OCI-LY1 (cell line): Measurements from ENCODE around the gene SELPLG.
"Not testable (repeated sequence)": the region's sequence is repeated elsewhere in the genome, so short reads cannot be mapped to it uniquely, and the experiment has no call there.

ENCODE experiments used
- H2AFZ ChIP-seq: fragments of 200-600 bp; sonication (generic), shearing (Covaris generic); 2 replicates; pipeline ENCODE4 v1.6.0; 2014; ENCODE audit warnings: antibody characterized with exemption, mild to moderate bottlenecking, low read length
- H3F3A ChIP-seq: fragments of 200-600 bp; sonication (generic), shearing (Covaris generic); 2 replicates; pipeline ENCODE4 v1.6.0; 2014; ENCODE audit warnings: mild to moderate bottlenecking, antibody characterized with exemption, low read length, moderate library complexity; ENCODE audit not compliant: insufficient read depth
- H3K27ac ChIP-seq: fragments of 200-600 bp; sonication (generic); 2 replicates; pipeline ENCODE4 v1.5.1; 2014; ENCODE audit warnings: low read length, mixed run types, mild to moderate bottlenecking, low read depth; ENCODE audit not compliant: poor library complexity, severe bottlenecking
- H3K27me3 ChIP-seq: fragments of 200-600 bp; sonication (generic); 2 replicates; pipeline ENCODE4 v1.6.0; 2014; ENCODE audit warnings: antibody characterized with exemption, mild to moderate bottlenecking, low read length, moderate library complexity; ENCODE audit not compliant: insufficient read depth
- H3K36me3 ChIP-seq: fragments of 200-600 bp; sonication (generic); 2 replicates; pipeline ENCODE4 v1.6.1; 2014; ENCODE audit warnings: mild to moderate bottlenecking, antibody characterized with exemption, low read length, moderate library complexity, mixed read lengths; ENCODE audit not compliant: insufficient read depth
- H3K4me1 ChIP-seq: fragments of 200-600 bp; sonication (generic); 2 replicates; pipeline ENCODE4 v1.5.1; 2014; ENCODE audit warnings: mild to moderate bottlenecking, low read length, moderate library complexity; ENCODE audit not compliant: insufficient read depth, severe bottlenecking
- H3K4me2 ChIP-seq: fragments of 200-600 bp; sonication (generic), shearing (Covaris generic); 2 replicates; pipeline ENCODE4 v1.6.1; 2014; ENCODE audit warnings: low read length
- H3K4me3 ChIP-seq: fragments of 200-600 bp; sonication (generic); 2 replicates; pipeline ENCODE4 v1.5.1; 2014; ENCODE audit warnings: low read length, low read depth, mild to moderate bottlenecking, mixed read lengths; ENCODE audit not compliant: poor library complexity, severe bottlenecking
- H3K79me2 ChIP-seq: fragments of 200-600 bp; shearing (Covaris generic); 2 replicates; pipeline ENCODE4 v1.6.1; 2016; ENCODE audit warnings: mixed run types, low read length, mixed read lengths; ENCODE audit not compliant: insufficient read depth
- H3K9ac ChIP-seq: fragments of 200-600 bp; sonication (generic), shearing (Covaris generic); 2 replicates; pipeline ENCODE4 v1.6.1; 2014; ENCODE audit warnings: mild to moderate bottlenecking, low read length, mixed read lengths
- H3K9me2 ChIP-seq: fragments of 200-600 bp; sonication (generic), shearing (Covaris generic); 2 replicates; pipeline ENCODE4 v1.6.1; 2014; ENCODE audit warnings: low read depth, mild to moderate bottlenecking, low read length, mixed read lengths
- H3K9me3 ChIP-seq: fragments of 200-600 bp; shearing (Covaris generic); 2 replicates; pipeline ENCODE4 v1.6.1; 2014; ENCODE audit warnings: low read length, mixed read lengths
- H4K20me1 ChIP-seq: fragments of 200-600 bp; sonication (generic), shearing (Covaris generic); 2 replicates; pipeline ENCODE4 v1.6.0; 2016; ENCODE audit warnings: mild to moderate bottlenecking, low read length; ENCODE audit not compliant: insufficient read depth
- CTCF ChIP-seq: fragments of 200-600 bp; sonication (generic), shearing (Covaris generic); IDR thresholded peaks from 2 replicates; pipeline ENCODE4 v1.5.1; 2017; ENCODE audit warnings: mild to moderate bottlenecking, antibody characterized with exemption, low read length, moderate library complexity, mixed read lengths
- EZH2 ChIP-seq: fragments of 200-600 bp; sonication (generic), shearing (Covaris generic); IDR thresholded peaks from 2 replicates; pipeline ENCODE4 v1.8.0; 2017; ENCODE audit warnings: borderline replicate concordance, mixed run types, mild to moderate bottlenecking, antibody characterized with exemption, low read length, moderate library complexity, mixed read lengths

Gene SELPLG

GRCh38 chr12:108664338-108665258, 30.9 kb upstream of the SELPLG start:
- H3K4me1 ChIP-seq, result peaks cover 43% of the 10 kb centered on the region
- peak overlapping the region; percentile 88 for H3K27ac ChIP-seq
- no peaks in the 10 kb centered on the region for H3K9me2 ChIP-seq

GRCh38 chr12:108663324-108664015, 29.8 kb upstream of the SELPLG start:
- no peaks in the 10 kb centered on the region for H3F3A ChIP-seq
- peak overlapping the region; percentile 88 for H3K27ac ChIP-seq
- H3K4me1 ChIP-seq, result peaks cover 43% of the 10 kb centered on the region

More at GRCh38 chr12:108664338-108665258, 30.9 kb upstream of the SELPLG start:
- H3K79me2 ChIP-seq, result no peaks in the 10 kb centered on the region
- H3F3A ChIP-seq, result no peaks in the 10 kb centered on the region
- H4K20me1 ChIP-seq, result no peaks in the 10 kb centered on the region
- H3K9ac ChIP-seq, result peak overlapping the region; percentile 47
- H3K4me3 ChIP-seq, result peak overlapping the region; percentile 17
- no peaks in the 10 kb centered on the region for H3K27me3 ChIP-seq
- TF ChIP-seq EZH2 (no peak), CTCF (peak; percentile 72)
- H2AFZ ChIP-seq, result no peak overlapping the region
- H3K4me2 ChIP-seq, result peak overlapping the region; percentile 57
- no peaks in the 10 kb centered on the region for H3K9me3 ChIP-seq
- H3K36me3 ChIP-seq, result no peaks in the 10 kb centered on the region

GRCh38 chr12:108658115-108658514, 24.4 kb upstream of the SELPLG start:
- not testable (repeated sequence) for H3K9me2 ChIP-seq

More at GRCh38 chr12:108663324-108664015, 29.8 kb upstream of the SELPLG start:
- Histone ChIP-seq H3K9me3 (no peaks in the 10 kb centered on the region), H3K4me2 (no peak overlapping the region), H3K9ac (no peak overlapping the region), H4K20me1 (no peaks in the 10 kb centered on the region), H2AFZ (no peak overlapping the region), H3K79me2 (no peaks in the 10 kb centered on the region), H3K4me3 (no peak overlapping the region), H3K36me3 (no peaks in the 10 kb centered on the region), H3K27me3 (no peaks in the 10 kb centered on the region), H3K9me2 (no peaks in the 10 kb centered on the region)
- TF ChIP-seq CTCF (no peak), EZH2 (no peak)

More at GRCh38 chr12:108658115-108658514, 24.4 kb upstream of the SELPLG start:
- not testable (repeated sequence) for H3K4me1 ChIP-seq, H3K4me3 ChIP-seq, H3F3A ChIP-seq, H3K27ac ChIP-seq, H3K36me3 ChIP-seq, H3K27me3 ChIP-seq, H3K79me2 ChIP-seq, H4K20me1 ChIP-seq, H3K4me2 ChIP-seq, H3K9ac ChIP-seq, H3K9me3 ChIP-seq, H2AFZ ChIP-seq
